OCI-M2 (cell line): Measurements from ENCODE around the gene TBC1D2B.
"Not testable (repeated sequence)": the region's sequence is repeated elsewhere in the genome, so short reads cannot be mapped to it uniquely, and the experiment has no call there.

ENCODE experiments used
- DNase-seq: peaks from one replicate; lab custom pipeline; 2025; ENCODE audit not compliant: unreplicated experiment; lab: John Stamatoyannopoulos, UW

The TBC1D2B gene

GRCh38 chr15:77977903-77978758, 99.4 kb downstream of the TBC1D2B start:
- not testable (repeated sequence) for DNase-seq

GRCh38 chr15:77976760-77977525, 100.6 kb downstream of the TBC1D2B start:
- DNase-seq = not testable (repeated sequence)

GRCh38 chr15:77976095-77976450, 101.4 kb downstream of the TBC1D2B start:
- not testable (repeated sequence) for DNase-seq

GRCh38 chr15:77975332-77976094, 102.0 kb downstream of the TBC1D2B start:
- no peak for DNase-seq

GRCh38 chr15:77974416-77975331, 102.8 kb downstream of the TBC1D2B start:
- no peak for DNase-seq

- no peak for DNase-seq
These were observed 103.5 kb downstream of the TBC1D2B start for GRCh38 chr15:77974098-77974414.

GRCh38 chr15:77973273-77974097, 104.0 kb downstream of the TBC1D2B start:
- not testable (repeated sequence) for DNase-seq

GRCh38 chr15:77972706-77973105, 104.8 kb downstream of the TBC1D2B start:
- DNase-seq = not testable (repeated sequence)

GRCh38 chr15:77971875-77972274, 105.6 kb downstream of the TBC1D2B start:
- DNase-seq = not testable (repeated sequence)

GRCh38 chr15:77970813-77971360, 106.6 kb downstream of the TBC1D2B start:
- DNase-seq = not testable (repeated sequence)

GRCh38 chr15:77969055-77969454, 108.5 kb downstream of the TBC1D2B start:
- no peak for DNase-seq

- no peak for DNase-seq
These were observed 109.7 kb downstream of the TBC1D2B start for GRCh38 chr15:77967798-77968197.

GRCh38 chr15:77967235-77967615, 110.3 kb downstream of the TBC1D2B start:
- not testable (repeated sequence) for DNase-seq

GRCh38 chr15:77966540-77967234, 110.8 kb downstream of the TBC1D2B start:
- no peak for DNase-seq

GRCh38 chr15:77964193-77964592, 113.3 kb downstream of the TBC1D2B start:
- DNase-seq = no peak

- peak; percentile 9 for DNase-seq
These were observed 118.1 kb downstream of the TBC1D2B start for GRCh38 chr15:77959432-77959879.

- DNase-seq = not testable (repeated sequence)
These were observed 118.6 kb downstream of the TBC1D2B start for GRCh38 chr15:77958716-77959431.

- not testable (repeated sequence) for DNase-seq
These were observed 119.5 kb downstream of the TBC1D2B start for GRCh38 chr15:77958021-77958420.
